ENCODE results near the gene LRRC56.

The LRRC56 gene

GRCh38 chr11:565921-566509 is 28.7 kb downstream of the LRRC56 start:
- no peak overlapping the region for H4K8ac ChIP-seq (ENCODE audit: low read depth, low read length)
- no peak overlapping the region for H4K91ac ChIP-seq (ENCODE audit: low read depth, low read length, poor library complexity)
- peaks cover 25 to 30% of the 10 kb centered on the region in 2 donors for H3K4me1 ChIP-seq (ENCODE audit: control insufficient read depth in 2 of 2, insufficient read depth in 1 of 2, low read depth in 1 of 2, low read length in 2 of 2)
- H3K23ac ChIP-seq (ENCODE audit: low read depth, low read length, poor library complexity): peak overlapping the region; percentile 73
- peaks cover 0 to 4% (median 0%) of the 10 kb centered on the region in 3 experiments for H3K27me3 ChIP-seq (ENCODE audit: control insufficient read depth in 3 of 3, insufficient read depth in 3 of 3, low read depth in 1 of 3, low read length in 3 of 3)
- no peak overlapping the region for H2BK120ac ChIP-seq (ENCODE audit: low read depth, low read length)
- peak overlapping the region; percentile 44 for H3K9ac ChIP-seq (ENCODE audit: low read depth, low read length, poor library complexity)
- H3K4me2 ChIP-seq (ENCODE audit: insufficient read depth, low read length, poor library complexity, severe bottlenecking): no peak overlapping the region
- H2BK12ac ChIP-seq (ENCODE audit: low read length): no peak overlapping the region
- peak overlapping the region; percentile 94 for H2AK5ac ChIP-seq (ENCODE audit: low read depth, low read length)
- WGBS, 2 donors (ENCODE audit: extremely low coverage in 2 of 2, insufficient read length in 2 of 2, insufficient replicate concordance in 1 of 2): no CpG with 5 or more reads among the region's 12 CpGs
- H3K27ac ChIP-seq (replicated peaks; ENCODE audit: low read length): peak overlapping the region; percentile 22
- DNase-seq (ENCODE audit: low spot score): no peak
- H3K9me3 ChIP-seq (replicated peaks in 1 of 2; ENCODE audit: control insufficient read depth in 2 of 2, insufficient read depth in 1 of 2, low read depth in 1 of 2, low read length in 2 of 2): no peaks in the 10 kb centered on the region
- peaks cover 18% of the 10 kb centered on the region for H3K79me1 ChIP-seq (ENCODE audit: low read depth, low read length)
- no peak overlapping the region for H2AFZ ChIP-seq (ENCODE audit: low read length)
- H3K36me3 ChIP-seq (replicated peaks in 1 of 2; ENCODE audit: control insufficient read depth in 2 of 2, insufficient read depth in 2 of 2, low read length in 2 of 2): peaks cover 4 to 5% of the 10 kb centered on the region in 2 donors
- no peak overlapping the region for H3K4me3 ChIP-seq (ENCODE audit: low read length in 2 of 2)
- peak overlapping the region; percentile 11 for H2BK15ac ChIP-seq (ENCODE audit: low read length)
- no peak overlapping the region for H3K4ac ChIP-seq (ENCODE audit: low read length)
- peak overlapping the region; percentile 48 for H2BK5ac ChIP-seq (ENCODE audit: low read length)
- H3K14ac ChIP-seq (ENCODE audit: low read length): no peak overlapping the region
- H3K18ac ChIP-seq (ENCODE audit: low read length): peak overlapping the region; percentile 28

- no CpG with 5 or more reads among the region's 18 CpGs for WGBS, 2 donors (ENCODE audit: extremely low coverage in 2 of 2, insufficient read length in 2 of 2, insufficient replicate concordance in 1 of 2)
- H3K18ac ChIP-seq (ENCODE audit: low read length): no peak overlapping the region
- H2BK12ac ChIP-seq (ENCODE audit: low read length): no peak overlapping the region
- no peak overlapping the region for H3K14ac ChIP-seq (ENCODE audit: low read length)
- H2AFZ ChIP-seq (ENCODE audit: low read length): no peak overlapping the region
- no peaks in the 10 kb centered on the region for H3K9me3 ChIP-seq (replicated peaks in 1 of 2; ENCODE audit: control insufficient read depth in 2 of 2, insufficient read depth in 1 of 2, low read depth in 1 of 2, low read length in 2 of 2)
- peak overlapping the region; percentile 91 for H2BK120ac ChIP-seq (ENCODE audit: low read depth, low read length)
- H3K79me1 ChIP-seq (ENCODE audit: low read depth, low read length): peaks cover 10% of the 10 kb centered on the region
- no peak overlapping the region for H3K9ac ChIP-seq (ENCODE audit: low read depth, low read length, poor library complexity)
- no peak overlapping the region for H4K8ac ChIP-seq (ENCODE audit: low read depth, low read length)
- peaks cover 4 to 5% of the 10 kb centered on the region in 2 donors for H3K36me3 ChIP-seq (replicated peaks in 1 of 2; ENCODE audit: control insufficient read depth in 2 of 2, insufficient read depth in 2 of 2, low read length in 2 of 2)
- no peak overlapping the region for H3K27ac ChIP-seq (replicated peaks; ENCODE audit: low read length)
- no peak overlapping the region for H4K91ac ChIP-seq (ENCODE audit: low read depth, low read length, poor library complexity)
- peak overlapping the region; percentile 33 for H2BK5ac ChIP-seq (ENCODE audit: low read length)
- peaks cover 0 to 4% (median 0%) of the 10 kb centered on the region in 3 experiments for H3K27me3 ChIP-seq (ENCODE audit: control insufficient read depth in 3 of 3, insufficient read depth in 3 of 3, low read depth in 1 of 3, low read length in 3 of 3)
- peaks cover 25 to 27% of the 10 kb centered on the region in 2 donors for H3K4me1 ChIP-seq (ENCODE audit: control insufficient read depth in 2 of 2, insufficient read depth in 1 of 2, low read depth in 1 of 2, low read length in 2 of 2)
- H2AK5ac ChIP-seq (ENCODE audit: low read depth, low read length): peak overlapping the region; percentile 98
- no peak for DNase-seq (ENCODE audit: low spot score)
- peak overlapping the region; percentile 91 for H3K4me2 ChIP-seq (ENCODE audit: insufficient read depth, low read length, poor library complexity, severe bottlenecking)
- H3K4ac ChIP-seq (ENCODE audit: low read length): no peak overlapping the region
- H3K23ac ChIP-seq (ENCODE audit: low read depth, low read length, poor library complexity): no peak overlapping the region
- H3K4me3 ChIP-seq (ENCODE audit: low read length in 2 of 2): peak overlapping the region; percentile 63 to 91
- H2BK15ac ChIP-seq (ENCODE audit: low read length): peak overlapping the region; percentile 30
Measured at GRCh38 chr11:567011-567628, 29.8 kb downstream of the LRRC56 start.

GRCh38 chr11:567629-568292 is 30.4 kb downstream of the LRRC56 start:
- H2BK5ac ChIP-seq (ENCODE audit: low read length): peak overlapping the region; percentile 33
- peak overlapping the region; percentile 92 for H3K18ac ChIP-seq (ENCODE audit: low read length)
- no peak overlapping the region for H3K27ac ChIP-seq (replicated peaks; ENCODE audit: low read length)
- H3K23ac ChIP-seq (ENCODE audit: low read depth, low read length, poor library complexity): peak overlapping the region; percentile 99
- H3K27me3 ChIP-seq (ENCODE audit: control insufficient read depth in 3 of 3, insufficient read depth in 3 of 3, low read depth in 1 of 3, low read length in 3 of 3): peaks cover 0 to 5% (median 0%) of the 10 kb centered on the region in 3 experiments
- peak overlapping the region; percentile 97 for H2AFZ ChIP-seq (ENCODE audit: low read length)
- peak overlapping the region; percentile 98 for H2AK5ac ChIP-seq (ENCODE audit: low read depth, low read length)
- H3K4me1 ChIP-seq (ENCODE audit: control insufficient read depth in 2 of 2, insufficient read depth in 1 of 2, low read depth in 1 of 2, low read length in 2 of 2): peaks cover 25 to 27% of the 10 kb centered on the region in 2 donors
- no peak overlapping the region for H4K8ac ChIP-seq (ENCODE audit: low read depth, low read length)
- H4K91ac ChIP-seq (ENCODE audit: low read depth, low read length, poor library complexity): no peak overlapping the region
- peak overlapping the region; percentile 30 for H2BK15ac ChIP-seq (ENCODE audit: low read length)
- peaks cover 7% of the 10 kb centered on the region for H3K79me1 ChIP-seq (ENCODE audit: low read depth, low read length)
- DNase-seq (ENCODE audit: low spot score): no peak
- H3K4me2 ChIP-seq (ENCODE audit: insufficient read depth, low read length, poor library complexity, severe bottlenecking): peak overlapping the region; percentile 91
- peak overlapping the region; percentile 76 for H3K4ac ChIP-seq (ENCODE audit: low read length)
- peak overlapping the region; percentile 63 to 91 for H3K4me3 ChIP-seq (ENCODE audit: low read length in 2 of 2)
- peak overlapping the region; percentile 95 for H3K9ac ChIP-seq (ENCODE audit: low read depth, low read length, poor library complexity)
- peak overlapping the region; percentile 84 for H3K14ac ChIP-seq (ENCODE audit: low read length)
- WGBS, 2 donors (ENCODE audit: extremely low coverage in 2 of 2, insufficient read length in 2 of 2, insufficient replicate concordance in 1 of 2): no CpG with 5 or more reads among the region's 41 CpGs
- peaks cover 4 to 5% of the 10 kb centered on the region in 2 donors for H3K36me3 ChIP-seq (replicated peaks in 1 of 2; ENCODE audit: control insufficient read depth in 2 of 2, insufficient read depth in 2 of 2, low read length in 2 of 2)
- no peaks in the 10 kb centered on the region for H3K9me3 ChIP-seq (replicated peaks in 1 of 2; ENCODE audit: control insufficient read depth in 2 of 2, insufficient read depth in 1 of 2, low read depth in 1 of 2, low read length in 2 of 2)
- no peak overlapping the region for H2BK12ac ChIP-seq (ENCODE audit: low read length)
- H2BK120ac ChIP-seq (ENCODE audit: low read depth, low read length): no peak overlapping the region

All from neuronal stem cell (in vitro differentiated cells).